Measurements from ENCODE around the gene UQCRH.

- no peak for TF ChIP-seq CTCF (IDR thresholded peaks at IDR 0.05; ENCODE audit: low read depth, low read length)
- no peak for TF ChIP-seq POLR2A (IDR thresholded peaks at IDR 0.05; ENCODE audit: extremely low read depth, insufficient read length)
Measured at GRCh38 chr1:46362158-46362557, 58.7 kb downstream of the UQCRH start.
